ENCODE results near the gene ZNF367.

The ZNF367 gene

GRCh38 chr9:96460882-96461281 is 42.7 kb upstream of the ZNF367 start:
- no peak for DNase-seq (ENCODE audit: low read depth)
- H3K4me3 ChIP-seq (ENCODE audit: low read depth, low read length) = no peak overlapping the region
- TF ChIP-seq MAX (IDR thresholded peaks at IDR 0.05; ENCODE audit: low read depth, low read length) (no peak), POLR2A (IDR thresholded peaks at IDR 0.05; ENCODE audit: extremely low read depth, insufficient read length) (no peak), MYC (IDR thresholded peaks at IDR 0.05; ENCODE audit: low read depth, low read length) (no peak)
- TF ChIP-seq, protein P1, sequence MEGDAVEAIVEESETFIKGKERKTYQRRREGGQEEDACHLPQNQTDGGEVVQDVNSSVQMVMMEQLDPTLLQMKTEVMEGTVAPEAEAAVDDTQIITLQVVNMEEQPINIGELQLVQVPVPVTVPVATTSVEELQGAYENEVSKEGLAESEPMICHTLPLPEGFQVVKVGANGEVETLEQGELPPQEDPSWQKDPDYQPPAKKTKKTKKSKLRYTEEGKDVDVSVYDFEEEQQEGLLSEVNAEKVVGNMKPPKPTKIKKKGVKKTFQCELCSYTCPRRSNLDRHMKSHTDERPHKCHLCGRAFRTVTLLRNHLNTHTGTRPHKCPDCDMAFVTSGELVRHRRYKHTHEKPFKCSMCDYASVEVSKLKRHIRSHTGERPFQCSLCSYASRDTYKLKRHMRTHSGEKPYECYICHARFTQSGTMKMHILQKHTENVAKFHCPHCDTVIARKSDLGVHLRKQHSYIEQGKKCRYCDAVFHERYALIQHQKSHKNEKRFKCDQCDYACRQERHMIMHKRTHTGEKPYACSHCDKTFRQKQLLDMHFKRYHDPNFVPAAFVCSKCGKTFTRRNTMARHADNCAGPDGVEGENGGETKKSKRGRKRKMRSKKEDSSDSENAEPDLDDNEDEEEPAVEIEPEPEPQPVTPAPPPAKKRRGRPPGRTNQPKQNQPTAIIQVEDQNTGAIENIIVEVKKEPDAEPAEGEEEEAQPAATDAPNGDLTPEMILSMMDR (IDR thresholded peaks at IDR 0.05; ENCODE audit: low read depth, low read length) = no peak

GRCh38 chr9:96460470-96460869 is 42.3 kb upstream of the ZNF367 start:
- TF ChIP-seq MAX (IDR thresholded peaks at IDR 0.05; ENCODE audit: low read depth, low read length) = no peak
- TF ChIP-seq, protein P1 (IDR thresholded peaks at IDR 0.05; ENCODE audit: low read depth, low read length) = no peak
- TF ChIP-seq MYC (IDR thresholded peaks at IDR 0.05; ENCODE audit: low read depth, low read length) = no peak
- no peak for TF ChIP-seq POLR2A (IDR thresholded peaks at IDR 0.05; ENCODE audit: extremely low read depth, insufficient read length)
- no peak overlapping the region for H3K4me3 ChIP-seq (ENCODE audit: low read depth, low read length)
- no peak for DNase-seq (ENCODE audit: low read depth)

DNA sequence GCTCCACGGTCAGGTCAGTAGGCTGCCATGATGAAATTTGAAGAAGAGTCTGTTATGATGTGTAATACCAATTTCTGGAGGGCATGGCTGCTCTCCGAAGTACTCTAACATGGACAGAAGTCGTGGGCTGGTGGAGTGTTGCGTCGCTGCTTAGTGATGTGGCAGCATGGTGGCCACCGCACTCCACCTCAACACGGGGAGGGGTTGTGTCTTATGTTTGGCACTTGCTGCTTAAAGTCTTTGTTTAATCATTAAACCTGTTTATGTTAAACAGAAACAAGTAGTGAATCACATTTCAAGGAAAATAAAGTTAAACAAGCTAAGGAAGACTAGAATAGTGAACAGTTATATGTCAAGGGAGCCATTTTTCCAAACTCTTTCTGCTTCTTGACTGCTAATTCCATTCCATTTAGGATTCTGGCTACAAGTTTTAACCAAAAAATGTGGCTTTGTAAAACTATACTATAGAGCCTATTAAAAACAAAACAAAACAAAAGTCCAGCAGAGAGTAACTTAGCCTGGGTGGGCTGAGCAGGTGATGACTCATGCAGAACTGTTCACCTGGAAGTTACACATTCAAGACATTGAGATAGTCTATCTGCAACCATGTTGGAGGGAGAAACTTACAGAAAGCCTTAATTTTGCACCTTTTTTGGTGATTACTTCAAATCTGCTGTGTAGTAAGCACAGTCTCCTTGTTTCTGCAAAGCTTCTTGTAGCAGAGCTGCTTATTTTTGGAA is 41.3 kb upstream of the ZNF367 start:
- no peak overlapping the region for H3K4me3 ChIP-seq (ENCODE audit: low read depth, low read length)
- no peak for DNase-seq (ENCODE audit: low read depth)
- TF ChIP-seq POLR2A (IDR thresholded peaks at IDR 0.05; ENCODE audit: extremely low read depth, insufficient read length) (no peak), MYC (IDR thresholded peaks at IDR 0.05; ENCODE audit: low read depth, low read length) (no peak), MAX (IDR thresholded peaks at IDR 0.05; ENCODE audit: low read depth, low read length) (no peak)
- TF ChIP-seq, protein P1 (IDR thresholded peaks at IDR 0.05; ENCODE audit: low read depth, low read length) = no peak

DNA sequence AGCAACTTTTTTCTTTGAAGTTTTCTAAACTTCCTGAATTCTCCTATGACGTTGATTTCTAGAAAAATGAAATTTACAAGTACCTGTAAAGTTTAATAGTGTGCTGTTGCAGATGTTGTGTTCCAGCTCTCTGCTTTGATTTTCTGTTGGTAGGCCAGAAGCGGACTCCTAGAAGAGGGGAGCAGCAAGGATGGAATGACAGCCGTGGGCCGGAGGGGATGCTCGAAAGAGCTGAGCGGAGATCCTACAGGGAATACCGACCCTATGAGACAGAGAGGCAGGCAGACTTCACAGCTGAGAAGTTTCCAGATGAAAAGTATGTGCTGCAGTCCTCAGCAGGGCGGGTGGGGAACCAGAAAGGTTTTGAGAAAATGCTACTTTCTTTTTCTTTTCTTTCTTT is 40.1 kb upstream of the ZNF367 start:
- no peak for DNase-seq (ENCODE audit: low read depth)
- TF ChIP-seq, protein P1 (IDR thresholded peaks at IDR 0.05; ENCODE audit: low read depth, low read length) = no peak
- TF ChIP-seq POLR2A (IDR thresholded peaks at IDR 0.05; ENCODE audit: extremely low read depth, insufficient read length) = no peak
- no peak overlapping the region for H3K4me3 ChIP-seq (ENCODE audit: low read depth, low read length)

DNA sequence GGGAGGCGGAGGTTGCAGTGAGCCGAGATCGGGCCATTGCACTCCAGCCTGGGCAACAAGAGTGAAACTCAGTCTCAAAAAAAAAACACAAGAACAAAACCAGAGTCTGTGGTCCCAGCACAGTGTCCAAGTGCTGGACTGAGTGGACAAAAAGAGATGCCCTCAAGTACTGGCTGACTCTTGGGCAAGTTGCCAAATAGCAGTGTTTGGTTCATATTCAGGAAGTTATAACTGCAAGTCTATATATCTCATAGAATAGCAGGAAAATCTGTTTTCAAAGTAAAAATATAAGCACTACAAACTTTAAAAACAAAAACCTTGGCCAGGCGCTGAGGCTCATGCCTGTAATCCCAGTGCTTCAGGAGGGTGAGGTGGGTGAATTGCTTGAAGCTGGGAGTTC is 39.1 kb upstream of the ZNF367 start:
- no peak for DNase-seq (ENCODE audit: low read depth)
- no peak overlapping the region for H3K4me3 ChIP-seq (ENCODE audit: low read depth, low read length)
- TF ChIP-seq, protein P1 (IDR thresholded peaks at IDR 0.05; ENCODE audit: low read depth, low read length) = no peak
- TF ChIP-seq MAX (IDR thresholded peaks at IDR 0.05; ENCODE audit: low read depth, low read length) (no peak), MYC (IDR thresholded peaks at IDR 0.05; ENCODE audit: low read depth, low read length) (no peak), POLR2A (IDR thresholded peaks at IDR 0.05; ENCODE audit: extremely low read depth, insufficient read length) (no peak)
